Neural cell (in vitro differentiated cells): Measurements from ENCODE around the gene MEP1A.

Source experiments
- CTCF ChIP-seq: fragments of 450-650 bp; IDR thresholded peaks from 2 replicates; pipeline ENCODE4 v1.5.1; 2014; ENCODE audit warnings: antibody characterized with exemption, mild to moderate bottlenecking, moderate library complexity; ENCODE audit not compliant: poor library complexity, severe bottlenecking
- EP300 ChIP-seq: fragments of 450-650 bp; conservative IDR thresholded peaks from 2 replicates; pipeline ENCODE4 v1.6.1; 2014; ENCODE audit warnings: antibody characterized with exemption, mild to moderate bottlenecking, moderate library complexity; ENCODE audit not compliant: poor library complexity, severe bottlenecking
- EZH2 ChIP-seq: fragments of 200-600, 300-800 bp; shearing (Covaris generic), sonication (generic); IDR thresholded peaks from 2 replicates; pipeline ENCODE4 v1.6.1; 2014; ENCODE audit warnings: antibody characterized with exemption, low read length, borderline replicate concordance, mild to moderate bottlenecking; ENCODE audit not compliant: insufficient read depth, poor library complexity, severe bottlenecking
- MXI1 ChIP-seq: fragments of 450-650 bp; conservative IDR thresholded peaks from 2 replicates; pipeline ENCODE4 v1.6.1; 2014; ENCODE audit warnings: antibody characterized with exemption, mild to moderate bottlenecking; ENCODE audit not compliant: poor library complexity, severe bottlenecking
- POLR2AphosphoS5 ChIP-seq: IDR thresholded peaks from 2 replicates; pipeline ENCODE4 v1.6.1; 2012
- RAD21 ChIP-seq: fragments of 450-650 bp; conservative IDR thresholded peaks from 2 replicates; pipeline ENCODE4 v1.6.1; 2014; ENCODE audit warnings: antibody characterized with exemption, mild to moderate bottlenecking, moderate library complexity
- REST ChIP-seq: IDR thresholded peaks from 2 replicates; pipeline ENCODE4 v1.6.1; 2012; ENCODE audit warnings: borderline replicate concordance

GRCh38 chr6:46792635-46793034 lies 554 bp upstream of the MEP1A start:
- no peak for TF ChIP-seq POLR2AphosphoS5
- no peak for TF ChIP-seq CTCF
- TF ChIP-seq RAD21: no peak
- TF ChIP-seq EZH2: no peak
- TF ChIP-seq REST: no peak
- TF ChIP-seq EP300: no peak
- no peak for TF ChIP-seq MXI1
